A673 (cell line): ENCODE data around the gene LRIG3.

ENCODE experiments used
- CTCF ChIP-seq: fragments of 300-800, 200-600 bp; sonication (generic); conservative IDR thresholded peaks from 2 replicates; pipeline ENCODE4 v1.5.1; 2017; ENCODE audit warnings: low read depth, mild to moderate bottlenecking, antibody characterized with exemption, low read length, moderate library complexity, mixed read lengths
- EZH2 ChIP-seq: fragments of 200-600 bp; sonication (generic); IDR thresholded peaks from 2 replicates; pipeline ENCODE4 v1.6.1; 2017; ENCODE audit warnings: borderline replicate concordance, low read depth, mild to moderate bottlenecking, mixed read lengths, antibody characterized with exemption, low read length; ENCODE audit not compliant: poor library complexity, severe bottlenecking

GRCh38 chr12:58957298-58957697 is 37.0 kb upstream of the LRIG3 start:
- no peak for TF ChIP-seq CTCF
- TF ChIP-seq EZH2: no peak
